GM18951 (cell line): Measurements from ENCODE around the gene DOK4.

ENCODE experiments used
- POLR2A ChIP-seq: IDR thresholded peaks from 4 replicates; pipeline ENCODE4 v1.6.1; 2011; ENCODE audit warnings: mild to moderate bottlenecking; ENCODE audit not compliant: insufficient read length, insufficient read depth; ENCODE audit errors: extremely low read depth
- in situ Hi-C: fragments of 300-500 bp; cut with MboI; formaldehyde crosslinking; loops from one replicate; pipeline ENCODE4 v1.12.0; 2022; ENCODE audit warnings: low sequenced_read_pairs, mixed read lengths, inconsistent platforms; ENCODE audit not compliant: unreplicated experiment

DOK4 gene

GRCh38 chr16:57528499-57529390 lies 42.5 kb upstream of the DOK4 start:
- in situ Hi-C loops: no loop called here
- TF ChIP-seq POLR2A: no peak

- TF ChIP-seq POLR2A: no peak
- in situ Hi-C loops: no loop called here
These were observed 41.5 kb upstream of the DOK4 start for GRCh38 chr16:57527610-57528360.

GRCh38 chr16:57527027-57527426 lies 40.7 kb upstream of the DOK4 start:
- in situ Hi-C loops: no loop called here

GRCh38 chr16:57526498-57526897 lies 40.2 kb upstream of the DOK4 start:
- in situ Hi-C loops: no loop called here
- no peak for TF ChIP-seq POLR2A

More at GRCh38 chr16:57527027-57527426, 40.7 kb upstream of the DOK4 start:
- TF ChIP-seq POLR2A: no peak

GRCh38 chr16:57525761-57526160 lies 39.5 kb upstream of the DOK4 start:
- no peak for TF ChIP-seq POLR2A
- in situ Hi-C loops: no loop called here

- in situ Hi-C loops: no loop called here
- TF ChIP-seq POLR2A: no peak
These were observed 36.7 kb upstream of the DOK4 start for GRCh38 chr16:57522960-57523359.

- in situ Hi-C loops: no loop called here
- TF ChIP-seq POLR2A: no peak
These were observed 33.6 kb upstream of the DOK4 start for GRCh38 chr16:57519796-57520360.

GRCh38 chr16:57518922-57519321 lies 32.6 kb upstream of the DOK4 start:
- no peak for TF ChIP-seq POLR2A
- in situ Hi-C loops: no loop called here

- in situ Hi-C loops: no loop called here
- TF ChIP-seq POLR2A: no peak
These were observed 32.2 kb upstream of the DOK4 start for GRCh38 chr16:57518520-57518919.

- in situ Hi-C loops: no loop called here
- no peak for TF ChIP-seq POLR2A
These were observed 31.4 kb upstream of the DOK4 start for GRCh38 chr16:57517397-57518367.

GRCh38 chr16:57516773-57517172 lies 30.5 kb upstream of the DOK4 start:
- TF ChIP-seq POLR2A: no peak
- in situ Hi-C loops: no loop called here

GRCh38 chr16:57516176-57516725 lies 30.0 kb upstream of the DOK4 start:
- no peak for TF ChIP-seq POLR2A
- in situ Hi-C loops: no loop called here

- in situ Hi-C loops: no loop called here
- TF ChIP-seq POLR2A: no peak
These were observed 28.7 kb upstream of the DOK4 start for GRCh38 chr16:57514791-57515600.
